Neutrophil (primary cell): ENCODE results near the gene ATP6V1F.

Experiments used
- H3K27ac ChIP-seq: fragments of 200-600 bp; sonication (generic); 2 replicates; pipeline ENCODE4 v1.5.1; 2016; ENCODE audit warnings: mild to moderate bottlenecking, moderate library complexity
- H3K27me3 ChIP-seq: fragments of 200-600 bp; sonication (generic); 2 replicates; pipeline ENCODE4 v1.6.0; 2016; ENCODE audit warnings: mild to moderate bottlenecking
- H3K36me3 ChIP-seq: fragments of 200-600 bp; sonication (generic); 2 replicates; pipeline ENCODE4 v1.5.1; 2017
- H3K4me1 ChIP-seq, 2 experiments: fragments of 200-600 bp in 1 of 2; sonication (generic) in 1 of 2; 1 replicate in 1 of 2; 2 replicates in 1 of 2; pipeline versions ENCODE4 v1.5.1 to v1.6.1; 2013 to 2016; ENCODE audit warnings: low read depth in 1 of 2, low read length in 1 of 2, mild to moderate bottlenecking in 1 of 2, moderate library complexity in 1 of 2; ENCODE audit not compliant: control insufficient read depth in 1 of 2, insufficient read depth in 1 of 2
- H3K4me3 ChIP-seq, 2 experiments: fragments of 200-600 bp in 1 of 2; sonication (generic) in 1 of 2; 1 replicate in 1 of 2; 2 replicates in 1 of 2; pipeline ENCODE4 v1.5.1; 2013 to 2016; ENCODE audit warnings: low read depth in 1 of 2, low read length in 1 of 2, mild to moderate bottlenecking in 1 of 2, moderate library complexity in 1 of 2
- H3K9me3 ChIP-seq: fragments of 200-600 bp; sonication (generic); 2 replicates; pipeline ENCODE4 v1.5.1; 2016
- CTCF ChIP-seq: fragments of 200-600 bp; sonication (generic); IDR thresholded peaks from 2 replicates; pipeline ENCODE4 v1.5.1; 2016; ENCODE audit warnings: antibody characterized with exemption

The ATP6V1F gene

GRCh38 chr7:128879461-128879938, 16.8 kb downstream of the ATP6V1F start:
- no peaks in the 10 kb centered on the region for H3K27me3 ChIP-seq

GRCh38 chr7:128879939-128880746, 17.5 kb downstream of the ATP6V1F start:
- Histone ChIP-seq H3K4me3 (no peak overlapping the region), H3K27me3 (no peaks in the 10 kb centered on the region), H3K9me3 (no peaks in the 10 kb centered on the region), H3K36me3 (no peaks in the 10 kb centered on the region), H3K27ac (no peak overlapping the region), H3K4me1 (no peaks in the 10 kb centered on the region)
- TF ChIP-seq CTCF: no peak

More at GRCh38 chr7:128879461-128879938, 16.8 kb downstream of the ATP6V1F start:
- Histone ChIP-seq H3K36me3 (no peaks in the 10 kb centered on the region), H3K4me1 (no peaks in the 10 kb centered on the region), H3K9me3 (no peaks in the 10 kb centered on the region), H3K27ac (no peak overlapping the region), H3K4me3 (no peak overlapping the region)
- TF ChIP-seq CTCF: no peak

- TF ChIP-seq CTCF: no peak
- peaks cover 2% of the 10 kb centered on the region for H3K27me3 ChIP-seq
- no peak overlapping the region for H3K27ac ChIP-seq
- H3K9me3 ChIP-seq: no peaks in the 10 kb centered on the region
- H3K4me3 ChIP-seq: no peak overlapping the region
- no peaks in the 10 kb centered on the region for H3K36me3 ChIP-seq
- H3K4me1 ChIP-seq: no peaks in the 10 kb centered on the region
These were observed 18.3 kb downstream of the ATP6V1F start for GRCh38 chr7:128880791-128881457.

- Histone ChIP-seq H3K27ac (no peak overlapping the region), H3K27me3 (peaks cover 9% of the 10 kb centered on the region), H3K4me1 (no peaks in the 10 kb centered on the region), H3K9me3 (no peaks in the 10 kb centered on the region), H3K4me3 (no peak overlapping the region), H3K36me3 (no peaks in the 10 kb centered on the region)
- TF ChIP-seq CTCF: no peak
These were observed 18.9 kb downstream of the ATP6V1F start for GRCh38 chr7:128881458-128882125.

- Histone ChIP-seq H3K27ac (no peak overlapping the region), H3K4me3 (no peak overlapping the region), H3K4me1 (no peaks in the 10 kb centered on the region), H3K36me3 (no peaks in the 10 kb centered on the region), H3K27me3 (peaks cover 15% of the 10 kb centered on the region), H3K9me3 (no peaks in the 10 kb centered on the region)
- TF ChIP-seq CTCF: no peak
These were observed 19.5 kb downstream of the ATP6V1F start for GRCh38 chr7:128882134-128882533.
